GM18858 (cell line): ENCODE data around the gene SLC16A12.
A peak's percentile ranks its signal among the peaks of the same experiment; 100 is the strongest.
"Not testable (repeated sequence)": the region's sequence is repeated elsewhere in the genome, so short reads cannot be mapped to it uniquely, and the experiment has no call there.

Source experiments
- ATAC-seq: cut with Tn5 transposase; IDR thresholded peaks from one replicate; pipeline ENCODE4 v1.9.1; 2021; ENCODE audit not compliant: unreplicated experiment

The SLC16A12 gene

GRCh38 chr10:89393898-89394297 lies 141.5 kb downstream of the SLC16A12 start:
- ATAC-seq = no peak

GRCh38 chr10:89392974-89393373 lies 142.4 kb downstream of the SLC16A12 start:
- ATAC-seq = no peak

GRCh38 chr10:89391907-89392756 lies 143.3 kb downstream of the SLC16A12 start, which contains the start of gene IFIT1:
TSS of gene IFIT1 (plus strand) at chr10:89392623. CDS start at chr10:89392713, 90 bp downstream.
- ATAC-seq = peak; percentile 69

GRCh38 chr10:89391226-89391576 lies 144.2 kb downstream of the SLC16A12 start:
- ATAC-seq = not testable (repeated sequence)

- no peak for ATAC-seq
Observed at GRCh38 chr10:89390476-89391225, 144.7 kb downstream of the SLC16A12 start.

- ATAC-seq = no peak
Observed at GRCh38 chr10:89389254-89389653, 146.1 kb downstream of the SLC16A12 start.

GRCh38 chr10:89388806-89389205 lies 146.6 kb downstream of the SLC16A12 start:
- no peak for ATAC-seq

- no peak for ATAC-seq
Observed at GRCh38 chr10:89384474-89385340, 150.7 kb downstream of the SLC16A12 start.

- no peak for ATAC-seq
Observed at GRCh38 chr10:89382757-89383156, 152.6 kb downstream of the SLC16A12 start.
